Colon (tissue), 2 donors: ENCODE data around the gene LAP3.
"Not testable (repeated sequence)": the region's sequence is repeated elsewhere in the genome, so short reads cannot be mapped to it uniquely, and the experiment has no call there.

Experiments
- FAIRE-seq: peaks from 2 replicates; lab custom pipeline; 2012; peaks lifted over from hg19 to GRCh38; lab: Jason Lieb, UNC
- donor health status: control.
- donor health status: control.

The LAP3 gene

DNA sequence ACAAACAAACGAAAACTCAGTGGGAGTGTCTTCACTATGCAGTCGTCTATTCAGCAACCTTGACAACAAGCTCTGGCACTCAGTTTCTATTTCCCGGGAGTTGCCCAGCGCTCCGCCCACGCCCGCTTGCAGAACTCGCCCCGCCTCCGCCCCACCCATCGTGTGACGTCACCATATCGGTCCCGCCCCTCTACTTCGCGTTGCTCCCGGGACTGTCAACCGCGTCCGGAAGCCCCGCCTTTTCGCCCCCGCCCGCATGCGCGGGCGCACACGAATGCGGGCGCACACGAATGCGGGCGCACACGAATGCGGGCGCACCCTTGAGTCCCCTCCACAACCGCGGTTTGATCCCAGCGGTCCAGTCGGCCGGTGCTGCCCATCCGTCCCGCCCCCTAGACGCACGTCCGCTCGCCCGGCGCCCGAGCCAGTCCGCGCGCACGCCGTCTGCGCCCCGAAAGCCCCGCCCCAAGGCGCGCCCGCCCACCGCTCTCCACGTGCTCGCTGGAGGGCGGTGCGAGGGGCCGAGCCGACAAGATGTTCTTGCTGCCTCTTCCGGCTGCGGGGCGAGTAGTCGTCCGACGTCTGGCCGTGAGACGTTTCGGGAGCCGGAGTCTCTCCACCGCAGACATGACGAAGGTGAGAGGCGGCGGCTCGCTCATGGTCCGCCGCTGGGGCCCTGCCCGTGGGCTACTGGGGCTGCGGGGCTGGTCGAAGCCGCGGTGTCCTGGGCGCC, at the start of gene LAP3:
Gene LAP3, plus strand, starts transcription at position 267 of the 733 bp plus-strand sequence. Its CDS starts 268 bp downstream, at position 535.
- FAIRE-seq, result no peak

DNA sequence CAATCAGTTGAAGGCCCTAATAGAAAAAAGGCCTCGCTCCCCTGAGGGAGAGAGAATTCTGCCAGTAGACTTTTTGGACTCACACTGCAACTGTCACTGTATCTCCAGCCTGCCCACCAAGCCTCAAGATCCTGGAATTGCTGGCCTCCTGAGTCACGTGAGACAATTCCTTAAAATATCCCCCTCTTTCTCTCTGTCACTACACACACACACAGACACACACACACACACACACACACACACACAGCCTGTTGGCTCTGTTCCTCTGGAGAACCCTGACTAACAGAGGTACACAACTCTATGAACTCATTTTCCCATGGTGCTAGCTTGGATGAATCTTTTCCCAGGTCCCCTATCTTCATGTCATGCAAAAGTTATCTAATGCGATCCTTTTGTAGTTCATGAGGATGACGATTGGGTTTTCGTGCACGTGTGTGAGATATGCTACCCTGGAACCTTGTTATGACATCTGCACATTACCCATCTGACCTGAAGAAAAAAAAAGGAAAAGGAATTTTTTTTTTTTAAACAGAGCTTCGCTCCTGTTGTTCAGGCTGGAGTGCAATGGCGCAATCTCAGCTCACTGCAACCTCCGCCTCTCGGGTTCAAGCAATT, 48.3 kb upstream of the LAP3 start:
- no peak for FAIRE-seq

DNA sequence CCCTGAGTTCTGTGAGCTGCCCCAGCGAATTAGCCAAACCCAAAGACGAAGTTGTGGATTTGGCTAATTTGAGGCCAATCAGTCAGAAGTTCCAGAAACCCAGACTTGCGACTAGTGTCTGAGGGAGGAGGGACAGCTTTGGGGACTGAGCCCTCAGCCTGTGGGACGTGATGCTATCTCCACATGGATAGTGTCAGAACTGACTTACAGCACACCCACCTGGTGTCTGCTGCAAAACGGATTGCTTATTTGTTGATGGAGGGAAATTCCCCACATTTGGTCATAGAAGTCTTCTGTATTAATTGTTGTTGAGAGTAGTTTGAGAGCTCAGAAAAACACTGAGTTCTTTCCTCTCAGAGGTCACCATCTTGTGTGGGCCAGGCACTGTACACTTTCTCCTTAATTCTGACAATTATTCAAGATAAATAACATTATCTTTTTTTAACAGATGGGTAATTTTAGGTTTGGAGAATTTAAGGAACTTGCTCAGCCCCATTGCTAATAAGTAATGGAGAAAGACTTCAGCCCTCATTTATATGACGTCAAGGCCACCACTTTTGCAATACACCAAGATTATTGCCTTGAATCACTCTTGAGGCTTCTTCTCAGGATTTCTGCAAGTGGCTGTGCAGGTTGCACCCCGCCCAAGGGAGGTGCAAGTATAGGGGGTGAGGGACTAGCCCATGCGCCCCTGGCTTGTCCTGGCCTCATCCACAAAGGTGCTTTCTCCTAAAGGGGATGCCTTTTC, 45.3 kb upstream of the LAP3 start:
- no peak for FAIRE-seq

DNA sequence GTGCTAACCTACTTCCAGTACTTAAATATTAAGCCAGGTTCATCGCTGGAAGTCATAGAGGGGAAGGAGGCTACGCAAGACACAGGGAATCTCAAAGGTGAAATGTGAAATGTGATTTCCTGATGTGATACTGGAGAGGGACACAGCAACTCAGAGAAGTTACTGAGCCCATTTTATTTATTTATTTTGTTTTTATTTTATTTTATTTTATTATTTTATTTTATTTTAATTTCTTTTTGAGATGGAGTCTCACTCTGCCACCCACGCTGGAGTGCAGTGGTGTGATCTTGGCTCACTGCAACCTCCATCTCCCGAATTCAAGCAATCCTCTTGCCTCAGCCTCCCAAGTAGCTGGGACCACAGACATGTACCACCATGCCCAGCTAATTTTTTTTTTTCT, 42.3 kb upstream of the LAP3 start:
- FAIRE-seq, result no peak

DNA sequence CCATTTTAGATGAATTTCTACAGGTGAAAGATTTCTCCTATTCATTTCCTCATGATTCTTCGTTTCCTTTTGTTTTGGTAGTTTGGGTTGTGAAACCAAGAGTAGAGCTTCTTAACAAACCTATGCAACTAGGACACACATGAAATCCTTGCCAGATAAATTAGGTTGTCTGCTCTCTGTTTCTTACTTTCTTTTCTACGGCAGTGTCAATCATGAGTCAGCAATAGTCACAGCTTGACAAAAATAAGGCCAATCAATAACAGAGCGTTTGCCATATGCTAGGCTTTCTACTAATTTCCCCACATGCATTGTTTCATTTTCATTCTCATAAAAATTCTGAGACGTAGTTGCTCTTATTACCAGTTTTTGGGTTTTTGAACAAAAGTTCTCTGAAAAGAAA, 41.8 kb upstream of the LAP3 start:
- FAIRE-seq, result no peak

DNA sequence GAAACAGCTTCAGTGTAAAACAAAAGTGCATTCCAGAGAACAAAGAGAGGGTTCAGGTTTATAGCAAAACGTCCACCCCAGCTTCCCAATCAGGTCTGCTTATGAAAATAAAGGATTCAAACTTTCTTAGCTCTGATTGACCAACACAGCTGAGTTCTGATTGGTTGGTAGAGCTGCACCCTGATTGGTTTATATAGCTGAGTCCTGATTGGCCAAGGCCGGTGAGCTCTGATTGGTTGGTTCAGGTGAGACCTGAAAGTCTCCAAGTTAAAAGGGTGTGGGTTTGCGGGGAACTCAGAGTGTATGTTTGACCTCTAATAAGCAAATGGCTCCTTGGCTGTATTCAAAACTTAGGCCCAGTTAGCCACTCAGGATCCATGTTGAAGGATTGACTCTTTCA, 41.1 kb upstream of the LAP3 start:
- FAIRE-seq, result no peak

DNA sequence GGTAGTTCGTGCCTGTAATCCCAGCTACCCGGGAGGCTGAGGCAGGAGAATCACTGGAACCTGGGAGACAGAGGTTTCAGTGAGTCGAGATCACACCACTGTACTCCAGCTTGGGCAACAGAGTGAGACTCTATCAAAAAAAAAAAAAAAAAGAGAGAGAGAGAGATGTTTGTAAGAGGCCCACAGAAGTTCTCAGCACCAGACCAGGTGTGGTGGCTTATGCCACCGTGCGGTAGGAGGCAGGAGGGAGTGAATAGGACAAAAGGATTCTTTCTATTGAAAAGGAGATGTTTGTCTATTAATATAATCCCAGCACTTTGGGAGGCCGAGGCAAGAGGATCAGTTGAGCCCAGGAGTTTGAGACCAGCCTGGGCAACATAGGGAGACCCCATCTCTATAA, 39.9 kb upstream of the LAP3 start:
- not testable (repeated sequence) for FAIRE-seq

DNA sequence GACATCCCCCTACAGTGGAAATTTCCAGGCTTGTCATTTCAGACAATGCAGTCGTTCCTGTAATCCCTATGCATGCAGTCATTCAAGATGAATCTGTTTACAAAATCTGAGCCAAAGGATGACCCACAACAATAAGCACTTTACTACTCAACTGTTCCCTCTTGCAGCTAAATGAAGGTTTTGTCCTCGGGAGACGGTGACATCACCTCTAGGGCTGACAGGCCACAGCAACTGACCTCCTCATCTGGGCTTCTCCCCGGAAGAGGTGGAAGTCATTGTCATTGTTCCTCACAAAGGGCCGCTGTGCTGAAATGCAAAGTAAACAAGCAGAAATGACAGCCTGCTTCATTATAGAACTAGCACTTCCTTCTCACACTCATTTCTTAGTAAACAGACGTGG, 32.8 kb upstream of the LAP3 start:
- FAIRE-seq, result no peak

DNA sequence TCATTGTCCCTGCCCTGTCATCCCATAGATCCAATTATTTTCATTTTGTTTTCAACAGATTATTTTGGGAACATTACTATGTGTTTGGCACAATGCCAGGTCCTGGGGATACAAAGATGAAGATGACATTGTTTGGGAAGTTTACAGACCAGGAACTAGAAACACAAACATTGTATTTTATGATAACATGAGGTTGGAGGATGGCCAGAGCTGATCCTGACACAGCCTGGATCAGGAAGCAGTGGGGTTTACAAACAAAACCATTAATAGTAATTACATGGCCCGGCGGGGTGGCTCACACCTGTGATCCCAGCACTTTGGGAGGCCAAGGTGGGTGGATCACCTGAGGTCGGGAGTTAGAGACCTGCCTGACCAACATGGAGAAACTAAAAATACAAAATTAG, 32.2 kb upstream of the LAP3 start:
- FAIRE-seq, result no peak

DNA sequence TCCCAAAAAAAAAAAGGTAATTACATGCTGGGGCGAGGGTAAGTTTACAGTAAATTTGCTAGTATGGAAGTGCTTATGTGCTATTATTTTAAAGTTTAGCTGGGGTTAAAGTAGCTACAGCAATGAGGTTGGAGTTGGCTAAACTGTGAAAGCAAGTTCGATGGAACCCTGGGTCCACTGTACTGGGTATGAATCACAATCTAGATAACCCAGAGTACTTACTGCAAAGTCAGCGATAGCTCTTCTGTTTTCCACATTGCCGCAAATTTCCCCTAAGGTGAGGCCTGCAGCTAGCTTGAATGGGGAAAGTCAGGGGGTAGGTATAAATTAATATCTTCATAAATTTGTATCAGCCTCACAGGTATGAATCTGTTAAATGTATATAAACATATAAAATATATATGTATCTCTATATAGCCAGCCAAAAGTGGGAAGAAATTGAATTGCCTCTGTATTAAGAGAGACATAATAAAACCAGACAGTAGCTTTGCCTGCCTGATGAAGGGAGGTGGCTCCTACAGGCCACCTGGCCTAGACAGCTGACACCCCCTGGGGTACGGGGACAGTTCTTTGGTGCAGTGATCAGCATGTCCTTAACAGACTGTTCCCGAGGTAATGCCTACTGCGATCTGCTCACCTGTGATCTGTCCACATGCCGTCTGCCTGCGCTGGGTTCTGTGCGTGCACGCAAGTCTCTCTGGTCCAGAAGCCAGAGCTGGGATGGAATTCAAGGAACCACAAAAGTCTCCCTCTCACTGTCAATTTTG, 31.4 kb upstream of the LAP3 start:
- FAIRE-seq, result no peak

DNA sequence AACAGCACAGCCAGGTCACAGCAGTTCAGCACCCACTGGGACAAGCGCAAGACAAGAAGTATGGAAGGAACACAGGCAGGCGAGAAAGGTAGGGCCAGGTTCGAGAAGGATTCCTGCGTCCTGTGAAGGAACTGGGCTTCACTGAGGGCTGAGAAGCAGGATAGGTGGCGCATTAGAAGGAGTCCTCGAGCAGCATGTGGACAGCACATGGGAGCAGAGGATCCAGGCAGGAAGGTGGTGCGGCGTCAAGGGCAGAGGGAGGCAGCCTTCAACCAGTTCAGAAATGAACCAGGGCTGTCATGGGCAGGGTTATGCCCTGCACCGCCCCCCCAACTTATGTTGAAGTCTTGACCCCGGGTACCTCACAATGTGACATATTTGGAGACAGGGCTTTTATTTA, 30.8 kb upstream of the LAP3 start:
- no peak for FAIRE-seq

DNA sequence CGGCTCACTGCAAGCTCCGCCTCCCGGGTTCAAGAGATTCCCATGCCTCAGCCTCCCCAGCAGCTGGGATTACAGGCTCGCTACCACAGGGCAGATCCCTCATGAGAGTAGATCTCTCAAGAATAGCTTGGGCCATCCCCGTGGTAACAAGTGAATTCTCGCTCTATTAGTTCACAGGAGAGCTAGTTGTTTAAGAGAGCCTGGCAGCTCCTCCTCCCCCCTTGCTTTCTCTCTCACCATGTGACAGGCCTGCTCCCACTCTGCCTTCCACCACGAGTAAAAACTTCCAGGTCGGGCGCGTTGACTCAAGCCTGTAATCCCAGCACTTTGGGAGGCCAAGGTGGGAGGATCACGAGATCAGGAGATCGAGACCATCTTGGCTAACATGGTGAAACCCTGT, 30.3 kb upstream of the LAP3 start:
- FAIRE-seq, result no peak

DNA sequence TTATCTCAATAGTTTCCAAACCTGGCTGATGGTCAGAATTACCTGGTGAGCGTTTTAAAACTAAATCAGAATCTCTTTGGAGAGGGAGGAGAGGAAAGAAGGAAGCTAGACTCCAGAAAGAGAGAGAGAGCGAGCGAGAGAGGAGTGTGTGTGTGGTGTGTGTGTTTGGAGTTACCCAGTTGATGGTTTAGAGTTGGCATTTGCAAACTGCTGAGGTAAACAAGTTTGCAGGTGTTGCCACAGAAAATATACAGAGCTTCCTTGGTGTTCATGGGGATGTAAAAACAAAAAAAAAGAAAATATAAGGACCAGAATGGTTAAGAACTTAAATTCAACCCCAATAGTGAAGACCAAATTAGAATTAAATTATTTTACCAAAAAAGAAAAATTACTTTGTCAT, 26.4 kb upstream of the LAP3 start:
- FAIRE-seq, result no peak

DNA sequence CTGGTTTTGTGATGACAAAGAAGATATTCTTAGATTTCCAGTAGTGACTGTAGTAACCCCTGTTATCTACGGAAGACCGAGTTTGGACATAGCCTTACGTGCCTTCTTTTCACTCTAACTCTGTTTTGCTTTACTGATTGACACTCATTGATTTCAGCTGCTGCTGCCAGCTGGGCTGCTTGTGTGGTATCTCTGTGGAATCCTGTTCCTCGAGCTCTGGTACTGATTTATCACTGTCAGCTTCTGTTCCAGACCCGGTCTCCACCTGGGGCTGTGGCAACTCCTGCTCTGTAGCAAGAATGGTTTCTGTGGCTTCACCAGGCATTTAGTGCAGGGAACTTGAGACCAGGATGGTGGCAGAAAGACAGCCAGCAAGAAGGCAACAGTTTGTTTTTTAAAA, 24.6 kb upstream of the LAP3 start:
- FAIRE-seq, result no peak

DNA sequence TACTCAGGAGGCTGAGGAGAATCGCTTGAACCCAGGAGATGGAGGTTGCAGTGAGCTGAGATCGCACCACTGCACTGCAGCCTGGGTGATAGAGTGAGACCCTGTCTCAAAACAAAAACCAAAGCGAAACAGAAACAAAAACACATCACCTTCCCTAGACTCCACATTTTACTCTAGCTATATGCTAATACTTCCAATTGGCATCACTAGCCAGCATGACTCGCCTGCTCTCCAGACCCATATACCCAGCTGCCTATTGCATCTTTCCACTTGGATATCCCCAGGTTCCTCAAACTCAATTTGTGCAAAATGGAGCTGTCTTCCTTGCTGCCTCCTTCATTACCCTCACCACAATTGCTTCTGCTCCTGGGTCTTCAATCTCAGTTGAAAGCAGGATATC, 22.4 kb upstream of the LAP3 start:
- no peak for FAIRE-seq

DNA sequence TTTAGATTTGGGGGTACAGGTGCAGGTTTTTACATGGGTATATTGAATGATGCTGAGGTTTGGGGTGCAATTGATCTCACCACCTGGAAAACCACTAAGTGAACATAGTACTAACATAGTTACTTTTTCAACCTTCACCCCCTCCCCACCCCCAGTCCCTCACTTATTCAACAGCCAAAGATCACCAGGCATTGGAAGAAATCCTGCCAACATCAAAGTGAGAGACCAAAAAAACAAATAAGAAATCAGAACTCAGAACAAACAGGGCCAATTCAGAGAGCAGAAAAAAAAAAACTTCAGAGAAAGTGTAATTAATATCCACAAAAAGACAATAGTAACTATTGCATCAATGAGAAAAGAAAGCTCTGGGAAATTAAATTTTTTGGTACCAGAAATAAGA, 20.5 kb upstream of the LAP3 start:
- no peak for FAIRE-seq

DNA sequence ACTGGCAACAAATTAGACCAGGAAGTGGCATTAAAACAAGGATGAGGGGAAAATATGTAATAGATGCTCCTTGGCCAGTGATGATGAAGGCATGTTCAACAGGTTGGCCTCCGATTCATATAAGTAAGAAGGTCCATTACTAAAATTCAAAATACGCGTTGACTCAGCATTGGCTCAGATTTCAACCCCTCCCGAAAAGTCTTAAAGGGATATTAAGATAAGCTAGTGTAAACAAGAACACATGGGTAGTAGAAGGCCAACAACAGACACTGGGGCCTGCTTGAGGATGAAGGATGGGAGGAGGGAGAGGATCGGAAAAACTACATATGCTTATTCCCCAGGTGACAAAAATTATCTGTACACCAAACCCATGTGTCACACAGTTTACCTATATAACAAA, 19.1 kb upstream of the LAP3 start:
- no peak for FAIRE-seq

DNA sequence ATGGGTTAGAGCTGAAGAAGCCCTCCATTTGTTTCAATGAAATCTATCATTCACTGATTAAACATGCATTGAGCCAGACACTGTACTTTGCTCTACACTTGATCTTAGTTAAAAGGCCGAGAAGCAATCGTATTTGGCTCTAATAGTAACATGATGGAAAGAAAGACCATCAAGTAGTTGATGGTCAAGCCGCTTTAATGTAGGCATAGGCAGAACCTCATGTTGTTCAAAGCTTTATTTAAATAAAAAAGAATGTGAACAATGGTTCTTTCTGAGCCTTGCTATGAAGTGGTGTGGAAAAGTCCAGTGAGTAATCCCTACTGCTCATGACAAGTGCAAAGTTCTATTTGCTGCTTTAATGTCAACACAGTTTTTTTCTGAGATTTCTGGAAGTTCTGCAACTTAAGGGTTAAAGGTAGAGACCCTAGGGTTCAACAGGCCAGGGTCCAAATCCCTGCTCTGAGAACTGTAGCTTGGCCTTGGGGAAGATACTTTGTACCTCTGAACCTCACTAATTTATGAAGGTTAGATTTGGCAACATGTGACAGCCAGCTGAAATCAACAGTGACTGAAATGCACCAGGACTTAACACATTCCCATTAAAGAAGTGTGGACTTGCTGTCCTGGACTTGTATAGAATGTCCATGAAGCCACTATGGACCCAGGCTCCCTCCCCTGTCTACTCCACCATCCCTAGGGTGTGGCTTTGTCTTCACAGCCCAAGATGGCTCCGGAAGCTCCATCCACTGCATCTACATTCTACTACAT, 17.9 kb upstream of the LAP3 start:
- no peak for FAIRE-seq

DNA sequence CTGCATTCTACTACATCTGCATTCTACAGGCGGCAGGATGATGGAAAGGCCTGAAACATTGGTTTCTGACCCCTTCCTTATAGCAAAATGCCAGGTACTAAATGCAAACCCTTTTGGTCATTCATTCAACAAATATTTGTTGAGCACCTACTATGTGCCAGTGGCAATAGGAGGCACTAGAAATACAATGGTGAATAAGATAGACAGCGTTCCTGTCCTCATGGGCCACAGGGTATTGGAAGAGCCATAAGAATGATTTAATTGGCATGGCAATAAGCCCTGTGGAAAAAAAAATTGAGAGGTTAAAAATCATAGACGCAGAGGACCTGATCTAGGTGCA, 17.3 kb upstream of the LAP3 start:
- no peak for FAIRE-seq

DNA sequence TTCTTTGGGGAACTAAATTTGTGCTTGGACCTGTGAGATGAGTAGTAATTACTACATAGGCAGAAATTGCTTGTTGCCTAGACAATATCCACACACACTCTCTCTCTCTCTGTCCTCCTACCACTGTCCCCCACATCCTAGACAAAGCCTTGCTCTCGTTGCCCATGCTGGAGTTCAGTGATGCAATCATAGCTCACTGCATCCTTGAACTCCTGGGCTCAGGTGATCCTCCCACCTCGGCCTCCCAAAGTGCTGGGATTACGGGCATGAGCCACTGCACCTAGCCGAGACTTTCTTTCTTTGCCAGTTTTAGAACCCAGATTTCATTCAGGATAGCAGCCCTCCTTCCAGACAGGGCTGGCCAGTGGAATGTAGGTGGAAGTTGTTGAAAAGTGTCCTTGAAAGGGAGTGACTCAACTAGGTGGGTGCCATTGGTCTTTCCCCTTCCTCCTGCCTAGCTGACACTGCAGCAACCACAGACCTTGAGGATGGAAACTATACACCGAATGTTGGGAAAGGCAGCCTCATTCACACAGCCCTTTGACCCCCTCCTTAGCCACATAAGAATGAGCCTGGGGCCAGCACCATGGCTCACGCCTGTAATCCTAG, 16.8 kb upstream of the LAP3 start:
- FAIRE-seq, result no peak

DNA sequence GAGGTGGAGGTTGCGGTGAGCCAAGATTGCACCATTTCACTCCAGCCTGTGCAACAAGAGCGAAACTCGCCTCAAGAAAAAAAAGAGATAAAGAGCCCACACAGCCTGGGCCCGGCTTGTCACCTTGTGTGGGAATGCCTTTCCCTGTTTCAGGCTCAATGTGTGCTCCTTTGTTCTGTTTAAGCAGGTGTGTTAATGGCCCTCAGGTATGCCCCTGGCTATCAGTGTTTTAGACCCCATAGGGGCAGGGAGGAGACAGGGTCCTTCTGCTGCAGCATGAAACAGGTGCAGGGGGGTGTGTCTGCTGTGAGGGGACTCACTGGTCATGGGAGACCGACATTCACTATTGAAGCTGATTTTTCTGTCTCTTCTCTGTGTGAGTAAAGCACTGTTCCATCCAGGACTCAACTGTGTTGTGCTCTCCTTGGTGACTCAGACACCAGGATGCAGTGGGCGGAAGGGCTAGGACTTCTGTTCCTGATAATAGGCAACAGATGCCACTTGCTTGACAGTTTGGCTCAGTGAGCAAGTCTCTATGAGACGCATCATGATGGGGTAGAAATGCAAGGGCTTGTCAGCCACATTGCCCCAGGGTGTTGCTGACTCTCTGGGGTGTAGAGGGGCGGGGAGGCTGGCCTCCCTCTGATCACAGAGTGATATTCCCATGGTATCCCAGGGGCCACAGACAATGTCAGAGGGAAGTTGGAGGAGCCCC, 15.6 kb upstream of the LAP3 start:
- no peak for FAIRE-seq
